Activated CD4-positive, alpha-beta T cell treated with anti-CD3 and anti-CD28 coated beads for 36 hours (primary cell): ENCODE data around the gene TNRC6B. TPM values are rescaled to one million over a fixed set of nuclear protein-coding genes. Genes with fewer than 3 reads are reported as not detected.

Source experiments
- ATAC-seq: fragments of 200-7000 bp; cut with Tn5 transposase; one replicate; pipeline ENCODE4 v1.10.0; 2021; ENCODE audit warnings: mild to moderate bottlenecking, moderate library complexity
- CTCF ChIA-PET: fragments of 350-600 bp; sonication (Branson Sonifier 250); formaldehyde crosslinking; loops from one replicate; lab custom pipeline; 2021; ENCODE audit warnings: antibody characterized with exemption; lab: Charles Lee
- POLR2A ChIA-PET: fragments of 350-600 bp; sonication (Branson Sonifier 250); formaldehyde crosslinking; loops from one replicate; lab custom pipeline; 2021; ENCODE audit warnings: antibody characterized with exemption, inconsistent platforms; lab: Charles Lee
- DNase-seq: peaks from one replicate; pipeline ENCODE4 v3.0.0-alpha.2; 2020
- H3K27ac Mint-ChIP-seq: one replicate; pipeline ENCODE4 v1.8.0; 2021; ENCODE audit warnings: mixed read lengths
- H3K27me3 Mint-ChIP-seq: one replicate; pipeline ENCODE4 v1.8.0; 2021; ENCODE audit warnings: mixed read lengths
- H3K36me3 Mint-ChIP-seq: one replicate; pipeline ENCODE4 v1.8.0; 2021; ENCODE audit warnings: low read depth, mixed read lengths
- H3K4me1 Mint-ChIP-seq: one replicate; pipeline ENCODE4 v1.8.0; 2021; ENCODE audit warnings: mixed read lengths
- H3K4me3 Mint-ChIP-seq: one replicate; pipeline ENCODE4 v1.8.0; 2021; ENCODE audit warnings: mild to moderate bottlenecking, moderate library complexity, mixed read lengths
- H3K9me3 Mint-ChIP-seq: one replicate; pipeline ENCODE4 v1.8.0; 2021; ENCODE audit warnings: low read depth, mixed read lengths
- intact Hi-C, 2 experiments: fragments of 100-400 bp; cut with DNase I in 1 of 2; cut with micrococcal nuclease in 1 of 2; formaldehyde crosslinking; loops; one replicate each; pipeline versions ENCODE4 v1.14.2 to v1.15.1; 2022 to 2024; cut with DNase I, micrococcal nuclease
- total RNA-seq, 2 experiments: library from RNA; stranded (reverse); gene quantifications; one replicate each; pipeline ENCODE4 v1.2.3, GENCODE V29; 2021

The TNRC6B gene
- total RNA-seq, 2 experiments from 2014 or later: 37.3 to 40.3 TPM

DNA sequence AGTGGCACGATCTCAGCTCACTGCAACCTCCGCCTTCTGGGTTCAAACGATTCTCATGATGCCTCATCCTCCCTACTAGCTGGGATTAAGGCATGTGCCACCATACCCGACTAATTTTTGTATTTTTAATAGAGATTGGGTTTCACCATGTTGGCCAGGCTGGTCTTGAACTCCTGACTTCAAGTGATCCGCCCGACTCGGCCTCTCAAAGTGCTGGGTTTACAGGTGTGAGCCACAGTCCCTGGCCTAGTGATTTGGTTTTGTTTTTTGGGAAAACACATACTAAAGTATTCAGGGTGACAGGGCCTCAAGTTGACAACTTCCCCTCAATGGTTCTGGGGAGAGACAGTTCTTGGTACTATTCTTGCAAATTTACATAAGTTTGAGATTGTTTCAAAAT lies 22.1 kb downstream of the TNRC6B start:
- Mint-ChIP-seq H3K9me3 (no peaks in the 10 kb centered on the region), H3K36me3 (peaks cover 14% of the 10 kb centered on the region), H3K27ac (peak overlapping the region; percentile 51), H3K27me3 (no peaks in the 10 kb centered on the region), H3K4me3 (no peak overlapping the region), H3K4me1 (peaks cover 85% of the 10 kb centered on the region)
- DNase-seq (no peak), ATAC-seq (no peak)
- intact Hi-C loops: loop anchor here (5.0 kb wide), 2 partner anchors 42 to 143 kb away; no protein-coding TSS in a partner anchor
- ChIA-PET CTCF (interaction anchor here (0.5 to 1.1 kb wide), 3 partner anchors 20 to 113 kb away, joined by 3 read pairs; no protein-coding TSS in a partner anchor), POLR2A (interaction anchor here (1.7 to 2.5 kb wide), 2 partner anchors 23 to 156 kb away, joined by 6 to 9 read pairs; partner anchors contain the start of gene TNRC6B)

DNA sequence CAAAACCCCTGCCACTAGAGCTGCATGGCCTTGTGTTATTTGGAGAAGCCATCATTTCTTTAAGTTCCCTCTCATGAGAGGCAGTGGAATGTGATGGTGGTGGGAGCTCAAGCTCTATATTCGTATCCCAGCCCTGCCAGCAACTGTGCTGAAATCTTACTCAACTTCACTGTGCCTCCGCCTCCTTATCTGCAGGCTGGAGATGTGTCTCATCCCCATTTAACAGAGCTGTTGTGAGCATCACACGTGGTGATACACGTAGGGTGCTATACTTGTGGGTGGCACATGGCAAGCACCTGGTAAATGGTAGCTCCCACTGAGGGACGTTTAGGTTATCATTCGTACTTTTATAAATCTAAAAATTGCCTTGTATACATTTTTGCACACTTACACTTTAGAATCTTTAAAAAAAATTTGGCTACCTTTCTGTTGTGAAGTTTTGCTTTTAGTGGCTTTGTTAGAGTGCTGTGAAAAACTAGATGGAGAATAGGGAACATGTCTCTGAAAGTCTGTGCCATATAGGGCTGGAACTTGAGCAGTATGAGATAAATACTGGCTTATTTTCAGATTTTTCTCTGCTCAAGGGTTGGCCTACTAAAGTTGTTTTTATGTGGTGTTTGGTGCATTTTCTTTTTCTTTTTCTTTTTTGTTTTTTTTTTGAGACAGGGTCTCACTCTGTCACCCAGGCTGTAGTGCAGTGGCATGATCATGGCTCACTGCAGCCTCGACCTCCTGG lies 23.2 kb downstream of the TNRC6B start:
- no peak overlapping the region for H3K4me3 Mint-ChIP-seq
- intact Hi-C loops: no loop called here
- H3K9me3 Mint-ChIP-seq: no peaks in the 10 kb centered on the region
- ATAC-seq (peak; percentile 27), DNase-seq (peak; percentile 60)
- H3K27me3 Mint-ChIP-seq: no peaks in the 10 kb centered on the region
- H3K4me1 Mint-ChIP-seq: peaks cover 79% of the 10 kb centered on the region
- H3K36me3 Mint-ChIP-seq: peaks cover 14% of the 10 kb centered on the region
- ChIA-PET CTCF (interaction anchor here (0.6 to 1.0 kb wide), 3 partner anchors 14 to 22 kb away, joined by 3 to 5 read pairs (median 3); no protein-coding TSS in a partner anchor), POLR2A (interaction anchor here (0.6 to 2.5 kb wide), 6 partner anchors 13 to 157 kb away, joined by 3 to 9 read pairs (median 3); partner anchors contain the start of gene TNRC6B)
- H3K27ac Mint-ChIP-seq: peak overlapping the region; percentile 67

DNA sequence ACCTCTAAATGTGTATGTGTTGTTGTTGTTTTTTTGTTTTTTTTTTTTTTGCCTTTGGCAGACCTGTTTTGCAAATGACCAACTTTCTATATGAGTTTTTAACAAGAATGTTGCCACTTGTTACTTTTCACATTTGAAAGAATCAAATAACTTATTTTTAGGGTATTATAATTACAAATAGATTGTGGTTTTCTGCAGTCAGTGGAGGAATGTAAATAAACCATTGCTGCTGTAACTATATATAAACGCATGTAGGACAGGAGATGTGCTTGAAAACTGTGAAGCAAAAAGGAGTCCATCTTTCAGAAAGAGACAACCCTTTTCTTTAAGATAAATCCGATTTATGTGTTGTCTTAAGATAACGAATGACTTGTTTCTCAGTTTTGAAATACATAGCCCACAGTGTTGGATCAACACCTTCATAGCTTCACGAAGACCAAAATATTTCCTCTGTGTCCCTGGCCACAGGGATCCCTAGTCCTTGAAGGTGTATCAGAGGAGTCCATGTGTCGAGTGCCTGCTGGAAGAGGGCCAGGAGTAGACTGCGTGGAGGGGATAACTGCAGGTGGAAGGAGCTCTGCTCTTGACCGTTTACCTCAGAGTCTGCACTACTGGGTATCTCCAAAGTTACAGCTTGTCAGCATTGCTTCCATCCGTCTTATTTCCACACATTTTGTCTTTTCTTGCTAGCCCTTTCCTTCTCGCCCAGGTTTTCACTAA lies 24.7 kb downstream of the TNRC6B start:
- no peaks in the 10 kb centered on the region for H3K9me3 Mint-ChIP-seq
- ChIA-PET CTCF (interaction anchor here (1.2 to 1.4 kb wide), 3 partner anchors 19 to 146 kb away, joined by 3 to 6 read pairs (median 3); no protein-coding TSS in a partner anchor), POLR2A (interaction anchor here (1.1 to 1.7 kb wide), 2 partner anchors 22 to 25 kb away, joined by 3 to 6 read pairs; partner anchors contain the start of gene TNRC6B)
- intact Hi-C loops: loop anchor here (2.0 kb wide), 2 partner anchors 46 to 144 kb away; partner anchors contain the start of gene ADSL (in 1 of the 2)
- ATAC-seq (no peak), DNase-seq (no peak)
- peak overlapping the region; percentile 63 for H3K4me3 Mint-ChIP-seq
- H3K27ac Mint-ChIP-seq: peak overlapping the region; percentile 94
- no peaks in the 10 kb centered on the region for H3K27me3 Mint-ChIP-seq
- peaks cover 12% of the 10 kb centered on the region for H3K36me3 Mint-ChIP-seq
- H3K4me1 Mint-ChIP-seq: peaks cover 65% of the 10 kb centered on the region

DNA sequence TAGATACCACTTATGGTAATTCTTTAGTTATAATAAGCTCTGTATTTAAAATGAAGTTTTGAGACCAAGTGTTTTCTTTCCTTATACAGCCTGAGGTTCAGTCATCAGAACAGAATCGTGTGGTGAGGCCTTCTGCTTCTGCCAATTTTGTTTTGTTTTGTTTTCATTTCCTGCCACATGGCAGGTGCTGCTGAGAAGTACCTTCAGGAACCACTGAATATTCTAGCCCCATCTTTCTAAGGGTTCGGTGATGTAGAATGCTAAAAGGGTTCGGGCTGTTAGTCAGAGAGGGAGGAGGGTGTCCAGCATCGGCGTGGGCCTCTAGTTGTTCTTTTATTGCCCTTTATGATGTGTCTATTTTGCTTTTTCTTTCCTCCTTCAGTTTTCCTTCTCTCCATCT lies 25.8 kb downstream of the TNRC6B start:
- H3K4me1 Mint-ChIP-seq: peaks cover 66% of the 10 kb centered on the region
- H3K36me3 Mint-ChIP-seq: peaks cover 12% of the 10 kb centered on the region
- POLR2A ChIA-PET: interaction anchor here (1.7 kb wide), 1 partner anchor 26 kb away, joined by 6 read pairs; the partner anchor contains the start of gene TNRC6B
- intact Hi-C loops: loop anchor here (2.0 kb wide), 2 partner anchors 45 to 143 kb away; partner anchors contain the start of gene ADSL (in 1 of the 2)
- no peaks in the 10 kb centered on the region for H3K27me3 Mint-ChIP-seq
- peak overlapping the region; percentile 94 for H3K27ac Mint-ChIP-seq
- ATAC-seq (peak; percentile 88), DNase-seq (peak; percentile 55)
- CTCF ChIA-PET: interaction anchor here (0.5 to 1.4 kb wide), 4 partner anchors 11 to 144 kb away, joined by 3 to 6 read pairs (median 4); partner anchors contain the start of gene ADSL
- H3K4me3 Mint-ChIP-seq: peak overlapping the region; percentile 63
- no peaks in the 10 kb centered on the region for H3K9me3 Mint-ChIP-seq

DNA sequence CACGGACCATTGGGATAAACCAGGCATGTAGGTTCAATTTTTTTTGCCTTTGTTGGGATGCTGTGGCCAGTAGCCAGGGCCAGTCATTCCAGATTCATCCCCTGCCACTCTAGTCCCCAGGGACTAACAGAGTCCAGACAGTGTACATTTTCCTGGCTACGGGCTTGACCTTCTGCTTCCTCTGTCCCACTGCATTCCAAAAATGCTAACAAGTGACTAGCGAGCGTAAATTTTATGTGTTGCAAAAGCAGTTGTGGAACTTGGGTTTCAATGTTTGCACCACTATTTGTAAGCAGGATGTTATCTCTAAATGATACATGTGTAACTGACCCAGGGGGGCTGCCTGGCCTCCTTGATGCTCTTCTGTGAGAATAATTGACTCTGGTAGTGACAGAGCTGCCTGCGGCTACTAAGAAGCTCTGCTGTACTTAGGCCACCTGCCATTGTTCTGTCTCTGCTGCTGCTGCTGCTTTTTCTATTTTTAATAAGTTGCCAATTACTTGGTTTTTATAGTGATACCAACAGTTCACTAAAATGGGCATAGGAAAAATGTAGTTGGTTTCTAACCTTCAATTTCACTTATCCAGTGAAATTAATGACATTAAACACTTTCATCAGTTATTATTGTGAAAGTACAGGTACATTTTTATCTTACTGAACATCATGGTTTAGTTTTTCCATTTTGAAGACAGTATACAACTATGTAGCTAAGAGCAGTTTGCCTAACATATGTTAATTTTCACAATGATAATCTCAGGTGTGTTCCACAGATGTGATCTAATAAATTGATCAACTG lies 26.8 kb downstream of the TNRC6B start:
- no peak for DNase-seq
- H3K27ac Mint-ChIP-seq: peak overlapping the region; percentile 94
- intact Hi-C loops: no loop called here
- H3K27me3 Mint-ChIP-seq: no peaks in the 10 kb centered on the region
- H3K4me3 Mint-ChIP-seq: no peak overlapping the region
- no peak for ATAC-seq
- H3K4me1 Mint-ChIP-seq: peaks cover 66% of the 10 kb centered on the region
- H3K36me3 Mint-ChIP-seq: peaks cover 10% of the 10 kb centered on the region
- CTCF ChIA-PET: no interaction called here
- POLR2A ChIA-PET: no interaction called here
- H3K9me3 Mint-ChIP-seq: no peaks in the 10 kb centered on the region

DNA sequence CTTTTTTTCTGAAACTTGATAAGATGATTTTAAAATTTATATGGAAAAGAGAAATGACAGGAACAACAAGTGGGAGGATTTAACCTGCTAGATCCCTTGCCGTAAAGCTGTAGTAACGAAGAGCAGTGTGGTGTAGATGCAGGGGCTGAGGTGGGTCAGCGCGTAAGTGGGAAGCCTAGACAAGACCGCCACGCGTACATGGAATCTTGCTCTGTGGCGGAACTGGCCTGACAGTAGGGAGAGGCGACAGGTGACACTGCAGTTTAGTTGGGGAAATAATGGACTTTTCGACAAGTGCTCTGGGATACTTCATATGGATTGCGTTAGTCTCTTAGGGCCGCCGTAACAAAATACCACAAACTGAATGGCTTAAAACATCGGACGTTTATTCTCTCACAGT lies 28.8 kb downstream of the TNRC6B start:
- peaks cover 9% of the 10 kb centered on the region for H3K36me3 Mint-ChIP-seq
- DNase-seq: no peak
- H3K4me3 Mint-ChIP-seq: no peak overlapping the region
- H3K4me1 Mint-ChIP-seq: peaks cover 72% of the 10 kb centered on the region
- no peak for ATAC-seq
- ChIA-PET CTCF (interaction anchor here (0.6 kb wide), 1 partner anchor 58 kb away, joined by 3 read pairs; no protein-coding TSS in a partner anchor), POLR2A (no interaction called here)
- H3K9me3 Mint-ChIP-seq: no peaks in the 10 kb centered on the region
- H3K27me3 Mint-ChIP-seq: no peaks in the 10 kb centered on the region
- intact Hi-C loops: no loop called here
- H3K27ac Mint-ChIP-seq: no peak overlapping the region

DNA sequence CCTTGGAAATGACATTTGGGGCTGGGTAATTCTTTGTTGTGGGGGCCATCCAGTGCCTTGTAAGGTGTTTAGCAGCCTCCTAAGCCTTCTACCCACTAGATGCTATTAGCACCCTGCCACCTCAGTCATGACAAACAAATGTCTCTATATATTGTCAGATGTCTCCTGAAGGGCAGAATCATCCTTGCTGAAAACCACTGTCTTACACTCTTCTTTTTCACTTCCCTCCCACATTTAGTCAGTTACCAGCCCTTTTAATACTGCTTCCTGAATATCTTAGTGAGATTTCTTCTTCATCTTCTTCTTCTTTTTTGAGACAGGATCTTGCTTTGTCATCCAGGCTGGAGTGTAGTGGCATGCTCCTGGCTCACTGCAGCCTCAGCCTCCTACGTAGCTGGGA lies 33.1 kb downstream of the TNRC6B start:
- Mint-ChIP-seq H3K4me1 (peaks cover 74% of the 10 kb centered on the region), H3K36me3 (peaks cover 1% of the 10 kb centered on the region), H3K9me3 (no peaks in the 10 kb centered on the region), H3K27ac (peak overlapping the region; percentile 59), H3K4me3 (no peak overlapping the region), H3K27me3 (no peaks in the 10 kb centered on the region)
- intact Hi-C loops: no loop called here
- CTCF ChIA-PET: interaction anchor here (1.1 kb wide), 1 partner anchor 14 kb away, joined by 8 read pairs; no protein-coding TSS in a partner anchor
- POLR2A ChIA-PET: interaction anchor here (0.6 kb wide), 1 partner anchor 175 kb away, joined by 3 read pairs; no protein-coding TSS in a partner anchor
- ATAC-seq (peak; percentile 86), DNase-seq (no peak)

DNA sequence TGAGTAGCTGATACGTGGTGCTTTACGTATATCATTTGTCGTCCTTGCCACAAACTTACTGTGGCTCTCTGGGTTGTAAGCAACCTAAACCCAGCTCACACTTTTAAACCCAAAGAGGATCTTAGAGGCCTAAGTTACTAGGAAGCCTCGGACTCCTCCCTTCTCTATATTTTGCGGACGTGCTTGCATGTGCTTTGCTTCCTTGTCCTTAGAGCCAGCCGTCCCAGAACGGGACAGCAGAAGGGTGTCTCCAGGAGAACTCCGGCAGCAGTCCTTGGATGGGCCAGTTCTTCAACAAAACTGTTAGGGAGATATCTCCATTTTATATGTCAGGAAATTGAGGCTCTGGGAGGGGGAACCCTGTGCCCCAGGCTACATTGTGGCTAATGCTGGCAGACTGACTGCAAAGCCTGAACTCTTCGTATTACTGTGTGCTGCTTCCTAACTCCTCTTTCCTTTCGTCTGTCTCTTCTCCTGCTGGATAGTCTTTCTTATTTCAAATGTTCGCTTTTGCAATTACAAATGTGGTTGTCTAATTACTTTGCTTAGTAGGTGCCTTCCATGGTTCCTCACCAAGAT lies 33.8 kb downstream of the TNRC6B start:
- intact Hi-C loops: no loop called here
- ATAC-seq (no peak), DNase-seq (no peak)
- Mint-ChIP-seq H3K4me3 (no peak overlapping the region), H3K27me3 (no peaks in the 10 kb centered on the region), H3K9me3 (no peaks in the 10 kb centered on the region), H3K36me3 (no peaks in the 10 kb centered on the region), H3K27ac (peak overlapping the region; percentile 3), H3K4me1 (peaks cover 81% of the 10 kb centered on the region)
- ChIA-PET POLR2A (interaction anchor here (0.7 kb wide), 1 partner anchor 82 kb away, joined by 3 read pairs; no protein-coding TSS in a partner anchor), CTCF (interaction anchor here (1.1 kb wide), 1 partner anchor 15 kb away, joined by 8 read pairs; no protein-coding TSS in a partner anchor)

DNA sequence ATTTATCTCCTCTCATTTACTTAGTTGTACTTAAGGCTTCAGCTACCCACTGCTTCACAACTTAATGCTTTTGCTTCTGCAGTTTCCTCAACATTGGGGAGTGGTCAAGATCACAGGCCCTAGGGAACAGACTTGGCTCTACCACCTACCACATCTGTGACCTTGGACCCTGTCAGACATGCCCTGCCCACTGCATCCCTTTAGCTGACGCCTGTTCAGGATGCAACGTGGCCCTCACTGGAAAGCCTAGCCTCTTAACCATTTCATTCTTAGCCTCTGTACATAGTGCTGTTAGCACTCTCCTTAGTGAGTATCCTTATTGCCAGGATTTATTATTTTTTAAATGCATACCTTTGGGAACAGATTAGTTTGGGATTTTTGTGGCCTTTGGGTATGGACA lies 34.4 kb downstream of the TNRC6B start:
- intact Hi-C loops: no loop called here

DNA sequence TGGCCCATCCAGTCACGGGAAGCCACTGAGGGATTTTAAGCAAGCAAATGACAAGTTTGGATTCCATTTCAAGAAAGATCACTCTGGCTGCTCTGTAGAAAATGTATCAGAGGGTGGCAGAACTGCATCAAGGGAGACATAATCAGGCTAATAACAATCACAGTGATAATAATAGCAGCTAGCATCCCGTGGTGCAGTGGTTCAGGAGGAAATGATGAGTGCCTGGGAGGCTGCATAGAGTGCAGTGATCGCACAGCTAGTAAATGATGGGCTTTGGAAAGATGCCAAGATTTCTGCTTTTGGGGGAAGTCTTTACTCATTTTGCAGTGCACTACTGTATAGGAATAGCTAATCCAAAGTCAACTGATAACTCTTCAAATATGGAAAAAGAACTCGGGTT lies 35.8 kb downstream of the TNRC6B start:
- ATAC-seq (no peak), DNase-seq (no peak)
- Mint-ChIP-seq H3K27me3 (no peaks in the 10 kb centered on the region), H3K4me3 (no peak overlapping the region), H3K9me3 (no peaks in the 10 kb centered on the region), H3K27ac (peak overlapping the region; percentile 7), H3K4me1 (peaks cover 86% of the 10 kb centered on the region), H3K36me3 (peaks cover 4% of the 10 kb centered on the region)
- intact Hi-C loops: no loop called here
- POLR2A ChIA-PET: interaction anchor here (0.5 to 0.9 kb wide), 2 partner anchors 12 to 29 kb away, joined by 3 to 5 read pairs; no protein-coding TSS in a partner anchor
- CTCF ChIA-PET: interaction anchor here (0.7 to 1.9 kb wide), 3 partner anchors 10 to 321 kb away, joined by 3 to 5 read pairs (median 3); no protein-coding TSS in a partner anchor

More for the DNA sequence above, 34.4 kb downstream of the TNRC6B start:
- ATAC-seq (no peak), DNase-seq (no peak)
- Mint-ChIP-seq H3K9me3 (no peaks in the 10 kb centered on the region), H3K27ac (no peak overlapping the region), H3K4me1 (peaks cover 87% of the 10 kb centered on the region), H3K4me3 (no peak overlapping the region), H3K27me3 (no peaks in the 10 kb centered on the region), H3K36me3 (peaks cover 2% of the 10 kb centered on the region)
- ChIA-PET POLR2A (interaction anchor here (0.7 kb wide), 1 partner anchor 82 kb away, joined by 3 read pairs; no protein-coding TSS in a partner anchor), CTCF (no interaction called here)
